Trophoblast cell (in vitro differentiated cells and primary cell): ENCODE measurements around the gene NKX6-2.
A peak's percentile ranks its signal among the peaks of the same experiment; 100 is the strongest.
"Not testable (repeated sequence)": the region's sequence is repeated elsewhere in the genome, so short reads cannot be mapped to it uniquely, and the experiment has no call there.

Source experiments
- DNase-seq, 2 donors: peaks; one replicate each; pipeline ENCODE4 v3.0.0-alpha.2; 2016
- H2AFZ ChIP-seq: 2 replicates; pipeline ENCODE4 v1.6.1; 2013; ENCODE audit warnings: low read length, moderate library complexity, mild to moderate bottlenecking; ENCODE audit not compliant: insufficient read depth, poor library complexity
- H2AK5ac ChIP-seq: 2 replicates; pipeline ENCODE4 v1.6.1; 2013; ENCODE audit warnings: mild to moderate bottlenecking, low read length
- H2BK120ac ChIP-seq: 2 replicates; pipeline ENCODE4 v1.6.1; 2013; ENCODE audit warnings: low read length, mild to moderate bottlenecking, moderate library complexity; ENCODE audit not compliant: insufficient read depth, poor library complexity
- H2BK12ac ChIP-seq: 2 replicates; pipeline ENCODE4 v1.6.1; 2013; ENCODE audit warnings: mild to moderate bottlenecking, low read length, moderate library complexity
- H2BK5ac ChIP-seq: 2 replicates; pipeline ENCODE4 v1.6.1; 2013; ENCODE audit warnings: low read length, low read depth, moderate library complexity, mild to moderate bottlenecking; ENCODE audit not compliant: poor library complexity
- H3K14ac ChIP-seq: 2 replicates; pipeline ENCODE4 v1.6.1; 2013; ENCODE audit warnings: mild to moderate bottlenecking, low read length
- H3K18ac ChIP-seq: 2 replicates; pipeline ENCODE4 v1.6.1; 2013; ENCODE audit warnings: mild to moderate bottlenecking, low read length
- H3K23ac ChIP-seq: 2 replicates; pipeline ENCODE4 v1.6.1; 2013; ENCODE audit warnings: low read length
- H3K27ac ChIP-seq: 2 replicates; pipeline ENCODE4 v1.5.1; 2013; ENCODE audit warnings: low read depth, mild to moderate bottlenecking, inconsistent platforms, low read length, moderate library complexity
- H3K27me3 ChIP-seq: 2 replicates; pipeline ENCODE4 v1.6.1; 2013; ENCODE audit warnings: inconsistent platforms, mild to moderate bottlenecking, low read length, moderate library complexity; ENCODE audit not compliant: insufficient read depth
- H3K36me3 ChIP-seq, 2 experiments: 1 replicate in 1 of 2; 2 replicates in 1 of 2; pipeline ENCODE4 v1.6.1; 2013; ENCODE audit warnings: low read length in 2 of 2, mild to moderate bottlenecking in 2 of 2, moderate library complexity in 1 of 2; ENCODE audit not compliant: insufficient read depth in 2 of 2, control insufficient read depth in 1 of 2
- H3K4ac ChIP-seq: 2 replicates; pipeline ENCODE4 v1.6.1; 2013; ENCODE audit warnings: low read depth, mild to moderate bottlenecking, low read length, moderate library complexity
- H3K4me1 ChIP-seq, 2 experiments: 1 replicate in 1 of 2; 2 replicates in 1 of 2; pipeline ENCODE4 v1.6.1; 2013; ENCODE audit warnings: low read length in 2 of 2, mild to moderate bottlenecking in 2 of 2, moderate library complexity in 1 of 2; ENCODE audit not compliant: insufficient read depth in 2 of 2, control insufficient read depth in 1 of 2
- H3K4me2 ChIP-seq: 2 replicates; pipeline ENCODE4 v1.6.1; 2013; ENCODE audit warnings: inconsistent platforms, mild to moderate bottlenecking, low read length, moderate library complexity
- H3K4me3 ChIP-seq: 2 replicates; pipeline ENCODE4 v1.5.1; 2013; ENCODE audit warnings: mild to moderate bottlenecking, low read depth, low read length, inconsistent platforms
- H3K79me1 ChIP-seq: one replicate; pipeline ENCODE4 v1.6.1; 2013; ENCODE audit warnings: low read length
- H3K79me2 ChIP-seq: 2 replicates; pipeline ENCODE4 v1.6.1; 2013; ENCODE audit warnings: low read length, mild to moderate bottlenecking; ENCODE audit not compliant: control insufficient read depth, insufficient read depth, poor library complexity
- H3K9ac ChIP-seq: 2 replicates; pipeline ENCODE4 v1.6.1; 2013; ENCODE audit warnings: mild to moderate bottlenecking, low read length
- H3K9me3 ChIP-seq: 2 replicates; pipeline ENCODE4 v1.6.1; 2013; ENCODE audit warnings: low read depth, mild to moderate bottlenecking, control low read depth, inconsistent platforms, low read length; ENCODE audit not compliant: insufficient read depth
- H4K12ac ChIP-seq: 2 replicates; pipeline ENCODE4 v1.6.1; 2013; ENCODE audit warnings: low read depth, mild to moderate bottlenecking, low read length, moderate library complexity
- H4K8ac ChIP-seq: 2 replicates; pipeline ENCODE4 v1.6.1; 2013; ENCODE audit warnings: low read depth, mild to moderate bottlenecking, low read length, moderate library complexity
- H4K91ac ChIP-seq: one replicate; pipeline ENCODE4 v1.6.1; 2013; ENCODE audit warnings: low read depth, mild to moderate bottlenecking, low read length, moderate library complexity
- WGBS: extraction: QIAGEN DNeasy Blood & Tissue Kit; methylation state at CpG from one replicate; pipeline ENCODE4 v1.1.7; 2013; ENCODE audit warnings: missing lambda C conversion rate; ENCODE audit not compliant: insufficient read length, insufficient coverage; ENCODE audit errors: extremely low coverage; 5-methylcytosine and 5-hydroxymethylcytosine counted together

Gene NKX6-2

DNA sequence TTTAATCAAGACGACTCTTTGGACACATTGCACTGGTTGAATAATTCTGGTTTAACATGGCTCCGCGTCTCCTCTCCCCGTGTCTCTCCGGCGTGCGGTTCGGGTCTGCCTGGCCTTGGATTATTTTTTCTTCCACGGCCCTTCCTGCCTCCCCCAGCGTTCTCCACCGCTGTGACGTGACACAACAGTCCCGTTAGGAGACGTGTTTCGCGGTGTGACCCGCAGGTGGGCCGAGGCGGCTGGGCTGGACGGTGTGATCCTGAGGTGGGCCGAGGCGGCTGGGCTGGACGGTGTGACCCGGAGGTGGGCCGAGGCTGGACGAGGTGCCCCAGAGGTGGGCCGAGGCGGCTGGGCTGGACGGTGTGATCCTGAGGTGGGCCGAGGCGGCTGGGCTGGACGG, 12.0 kb upstream of the NKX6-2 start:
- not testable (repeated sequence) for DNase-seq, H2BK120ac ChIP-seq, H3K14ac ChIP-seq, H2BK12ac ChIP-seq, H4K91ac ChIP-seq, H3K9ac ChIP-seq, H2AFZ ChIP-seq, H3K23ac ChIP-seq, H2AK5ac ChIP-seq, H3K27ac ChIP-seq, H3K79me1 ChIP-seq, H3K79me2 ChIP-seq, H3K36me3 ChIP-seq, H3K4me1 ChIP-seq, H4K12ac ChIP-seq, H3K4ac ChIP-seq, H4K8ac ChIP-seq, H2BK5ac ChIP-seq, H3K18ac ChIP-seq, H3K27me3 ChIP-seq, H3K4me2 ChIP-seq
- WGBS: no CpG with 5 or more reads among the region's 32 CpGs
- peak overlapping the region; percentile 43 for H3K4me3 ChIP-seq
- peaks cover 19% of the 10 kb centered on the region for H3K9me3 ChIP-seq

DNA sequence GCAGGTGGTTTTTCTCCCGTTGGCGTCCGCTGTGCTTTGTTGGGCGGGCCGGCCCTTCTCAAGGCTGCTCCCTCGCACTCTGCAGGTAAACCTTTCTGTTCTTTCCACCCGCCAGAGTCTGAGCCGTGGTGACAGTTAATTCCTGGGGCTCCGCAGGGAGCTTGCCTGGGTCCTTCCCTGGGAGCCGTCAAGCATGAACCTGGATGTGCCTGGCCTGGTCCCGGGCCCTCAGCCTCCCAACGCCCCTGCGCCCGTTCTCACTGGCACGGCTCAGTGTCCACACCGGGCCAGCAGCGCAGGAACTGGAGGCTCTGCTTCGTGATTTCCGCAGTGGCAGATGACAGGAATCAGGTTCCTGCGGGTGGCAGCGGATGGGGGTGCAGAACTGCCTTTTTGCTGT, 10.9 kb upstream of the NKX6-2 start:
- H2AK5ac ChIP-seq: no peak overlapping the region
- H3K4me2 ChIP-seq: no peak overlapping the region
- H4K8ac ChIP-seq: no peak overlapping the region
- no peak overlapping the region for H3K27ac ChIP-seq
- H3K18ac ChIP-seq: no peak overlapping the region
- no peak overlapping the region for H3K23ac ChIP-seq
- H2BK120ac ChIP-seq: no peak overlapping the region
- H3K36me3 ChIP-seq: no peaks in the 10 kb centered on the region
- no peaks in the 10 kb centered on the region for H3K4me1 ChIP-seq
- no peak overlapping the region for H2BK5ac ChIP-seq
- WGBS: no CpG with 5 or more reads among the region's 21 CpGs
- no peak overlapping the region for H3K9ac ChIP-seq
- no peaks in the 10 kb centered on the region for H3K27me3 ChIP-seq
- H3K79me1 ChIP-seq: no peaks in the 10 kb centered on the region
- H3K4me3 ChIP-seq: no peak overlapping the region
- no peaks in the 10 kb centered on the region for H3K79me2 ChIP-seq
- no peak overlapping the region for H3K14ac ChIP-seq
- H3K9me3 ChIP-seq: peaks cover 15% of the 10 kb centered on the region
- no peak overlapping the region for H4K12ac ChIP-seq
- H2AFZ ChIP-seq: no peak overlapping the region
- no peak for DNase-seq
- H3K4ac ChIP-seq: no peak overlapping the region
- no peak overlapping the region for H2BK12ac ChIP-seq
- H4K91ac ChIP-seq: no peak overlapping the region

DNA sequence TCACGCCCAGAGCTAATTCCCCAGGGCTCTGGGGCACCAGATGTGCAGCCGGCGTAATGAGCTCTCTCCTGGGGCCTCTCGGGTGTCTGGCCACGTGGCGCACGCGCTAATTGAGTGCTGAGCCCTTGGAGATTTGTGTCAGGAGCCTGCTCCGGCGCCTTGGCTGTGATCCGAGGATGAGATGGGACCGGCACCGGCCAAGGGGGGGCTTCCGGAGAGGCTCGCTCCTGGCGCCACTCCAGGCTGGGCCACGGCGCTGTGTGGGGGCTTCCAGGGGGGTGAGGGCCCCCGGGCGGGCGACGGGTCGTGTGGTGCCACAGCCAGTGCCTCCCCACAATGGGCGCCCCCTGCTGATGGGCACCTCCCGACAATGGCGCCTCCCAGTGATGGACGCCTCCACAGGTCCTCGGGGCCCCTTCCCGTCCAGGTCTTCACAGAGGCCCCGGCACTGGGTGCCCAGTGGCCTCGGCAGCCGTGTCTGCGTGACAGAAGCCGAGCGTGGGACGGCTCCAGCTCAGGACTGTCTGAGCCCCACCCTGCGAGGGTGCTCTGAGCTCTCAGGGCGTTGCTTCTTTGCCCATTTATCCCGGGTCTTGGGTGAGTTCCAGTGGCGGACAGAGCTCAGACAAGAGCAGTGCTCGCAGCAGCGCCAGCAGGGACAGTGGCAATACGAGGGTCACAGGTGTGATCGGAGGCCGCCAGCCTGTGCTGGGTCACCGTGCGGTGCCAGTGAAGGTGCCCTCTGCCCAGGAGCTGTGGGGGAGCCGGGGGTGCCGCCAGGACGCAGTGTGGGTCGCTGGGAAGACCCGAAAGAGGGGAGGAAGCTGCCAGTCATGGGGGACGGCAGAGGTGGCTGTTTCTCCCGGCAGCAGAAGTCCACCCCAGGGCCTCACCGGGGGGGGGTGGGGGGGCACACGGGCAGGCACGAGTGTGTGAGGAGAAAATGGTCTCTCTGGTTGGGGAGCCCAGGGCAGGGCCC, 8.2 kb upstream of the NKX6-2 start:
- no peak overlapping the region for H2BK5ac ChIP-seq
- no CpG with 5 or more reads among the region's 57 CpGs for WGBS

DNA sequence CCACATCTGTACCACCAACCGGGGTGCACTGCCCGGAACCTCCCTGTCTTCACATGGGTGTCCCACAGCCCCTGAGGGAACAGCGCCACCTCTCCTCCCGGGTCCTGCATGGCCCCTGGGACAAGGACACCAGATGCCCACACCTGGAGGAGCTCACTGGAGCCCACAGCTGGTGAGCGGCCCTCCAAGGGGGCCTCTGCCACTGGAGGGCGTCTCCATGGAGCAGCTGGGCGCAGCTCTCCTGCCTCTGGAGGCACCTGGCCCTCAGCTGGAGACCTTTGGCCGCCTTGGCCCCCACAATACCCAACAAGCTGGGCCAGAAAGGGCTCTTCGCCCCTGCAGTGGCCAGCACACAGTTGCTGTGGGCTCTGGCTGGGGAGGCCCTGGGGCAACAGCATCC, 7.3 kb upstream of the NKX6-2 start:
- Histone ChIP-seq H4K8ac (no peak overlapping the region), H2BK120ac (no peak overlapping the region), H2BK5ac (no peak overlapping the region), H4K91ac (no peak overlapping the region), H3K9ac (no peak overlapping the region), H3K79me1 (no peaks in the 10 kb centered on the region), H3K27ac (no peak overlapping the region), H3K36me3 (no peaks in the 10 kb centered on the region), H2BK12ac (no peak overlapping the region), H3K27me3 (peaks cover 21% of the 10 kb centered on the region), H3K79me2 (no peaks in the 10 kb centered on the region), H3K18ac (no peak overlapping the region), H3K4me3 (no peak overlapping the region), H2AK5ac (no peak overlapping the region), H2AFZ (no peak overlapping the region), H3K23ac (no peak overlapping the region), H4K12ac (no peak overlapping the region), H3K9me3 (peaks cover 11% of the 10 kb centered on the region), H3K4me1 (peaks cover under 1% of the 10 kb centered on the region in 2 experiments), H3K4me2 (no peak overlapping the region), H3K14ac (no peak overlapping the region), H3K4ac (no peak overlapping the region)
- no peak for DNase-seq
- WGBS: no CpG with 5 or more reads among the region's 9 CpGs

More for the DNA sequence above, 8.2 kb upstream of the NKX6-2 start:
- H4K8ac ChIP-seq: no peak overlapping the region
- DNase-seq: no peak
- H3K9me3 ChIP-seq: peaks cover 16% of the 10 kb centered on the region
- no peak overlapping the region for H4K91ac ChIP-seq
- H3K4ac ChIP-seq: no peak overlapping the region
- H3K4me1 ChIP-seq: no peaks in the 10 kb centered on the region
- H3K9ac ChIP-seq: no peak overlapping the region
- H3K36me3 ChIP-seq: no peaks in the 10 kb centered on the region
- no peak overlapping the region for H3K27ac ChIP-seq
- no peak overlapping the region for H3K18ac ChIP-seq
- H3K27me3 ChIP-seq: peaks cover 11% of the 10 kb centered on the region
- H2BK120ac ChIP-seq: no peak overlapping the region
- H2BK12ac ChIP-seq: no peak overlapping the region
- no peak overlapping the region for H3K4me3 ChIP-seq
- no peak overlapping the region for H3K4me2 ChIP-seq
- H3K23ac ChIP-seq: no peak overlapping the region
- H3K79me1 ChIP-seq: no peaks in the 10 kb centered on the region
- no peak overlapping the region for H3K14ac ChIP-seq
- H4K12ac ChIP-seq: no peak overlapping the region
- H2AFZ ChIP-seq: no peak overlapping the region
- H3K79me2 ChIP-seq: no peaks in the 10 kb centered on the region
- H2AK5ac ChIP-seq: no peak overlapping the region
